ENCODE results near the gene ABLIM1.

- TF ChIP-seq, protein P1, sequence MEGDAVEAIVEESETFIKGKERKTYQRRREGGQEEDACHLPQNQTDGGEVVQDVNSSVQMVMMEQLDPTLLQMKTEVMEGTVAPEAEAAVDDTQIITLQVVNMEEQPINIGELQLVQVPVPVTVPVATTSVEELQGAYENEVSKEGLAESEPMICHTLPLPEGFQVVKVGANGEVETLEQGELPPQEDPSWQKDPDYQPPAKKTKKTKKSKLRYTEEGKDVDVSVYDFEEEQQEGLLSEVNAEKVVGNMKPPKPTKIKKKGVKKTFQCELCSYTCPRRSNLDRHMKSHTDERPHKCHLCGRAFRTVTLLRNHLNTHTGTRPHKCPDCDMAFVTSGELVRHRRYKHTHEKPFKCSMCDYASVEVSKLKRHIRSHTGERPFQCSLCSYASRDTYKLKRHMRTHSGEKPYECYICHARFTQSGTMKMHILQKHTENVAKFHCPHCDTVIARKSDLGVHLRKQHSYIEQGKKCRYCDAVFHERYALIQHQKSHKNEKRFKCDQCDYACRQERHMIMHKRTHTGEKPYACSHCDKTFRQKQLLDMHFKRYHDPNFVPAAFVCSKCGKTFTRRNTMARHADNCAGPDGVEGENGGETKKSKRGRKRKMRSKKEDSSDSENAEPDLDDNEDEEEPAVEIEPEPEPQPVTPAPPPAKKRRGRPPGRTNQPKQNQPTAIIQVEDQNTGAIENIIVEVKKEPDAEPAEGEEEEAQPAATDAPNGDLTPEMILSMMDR (IDR thresholded peaks at IDR 0.05; ENCODE audit: poor library complexity, severe bottlenecking) = no peak
- TF ChIP-seq RAD21 (conservative IDR thresholded peaks at IDR 0.05) (no peak), POLR2AphosphoS5 (IDR thresholded peaks at IDR 0.05) (no peak), EZH2 (IDR thresholded peaks at IDR 0.05; ENCODE audit: borderline replicate concordance, insufficient read depth, low read length, poor library complexity, severe bottlenecking) (no peak), TAF1 (IDR thresholded peaks at IDR 0.05; ENCODE audit: low read depth) (no peak)
- TF ChIP-seq, protein P2, sequence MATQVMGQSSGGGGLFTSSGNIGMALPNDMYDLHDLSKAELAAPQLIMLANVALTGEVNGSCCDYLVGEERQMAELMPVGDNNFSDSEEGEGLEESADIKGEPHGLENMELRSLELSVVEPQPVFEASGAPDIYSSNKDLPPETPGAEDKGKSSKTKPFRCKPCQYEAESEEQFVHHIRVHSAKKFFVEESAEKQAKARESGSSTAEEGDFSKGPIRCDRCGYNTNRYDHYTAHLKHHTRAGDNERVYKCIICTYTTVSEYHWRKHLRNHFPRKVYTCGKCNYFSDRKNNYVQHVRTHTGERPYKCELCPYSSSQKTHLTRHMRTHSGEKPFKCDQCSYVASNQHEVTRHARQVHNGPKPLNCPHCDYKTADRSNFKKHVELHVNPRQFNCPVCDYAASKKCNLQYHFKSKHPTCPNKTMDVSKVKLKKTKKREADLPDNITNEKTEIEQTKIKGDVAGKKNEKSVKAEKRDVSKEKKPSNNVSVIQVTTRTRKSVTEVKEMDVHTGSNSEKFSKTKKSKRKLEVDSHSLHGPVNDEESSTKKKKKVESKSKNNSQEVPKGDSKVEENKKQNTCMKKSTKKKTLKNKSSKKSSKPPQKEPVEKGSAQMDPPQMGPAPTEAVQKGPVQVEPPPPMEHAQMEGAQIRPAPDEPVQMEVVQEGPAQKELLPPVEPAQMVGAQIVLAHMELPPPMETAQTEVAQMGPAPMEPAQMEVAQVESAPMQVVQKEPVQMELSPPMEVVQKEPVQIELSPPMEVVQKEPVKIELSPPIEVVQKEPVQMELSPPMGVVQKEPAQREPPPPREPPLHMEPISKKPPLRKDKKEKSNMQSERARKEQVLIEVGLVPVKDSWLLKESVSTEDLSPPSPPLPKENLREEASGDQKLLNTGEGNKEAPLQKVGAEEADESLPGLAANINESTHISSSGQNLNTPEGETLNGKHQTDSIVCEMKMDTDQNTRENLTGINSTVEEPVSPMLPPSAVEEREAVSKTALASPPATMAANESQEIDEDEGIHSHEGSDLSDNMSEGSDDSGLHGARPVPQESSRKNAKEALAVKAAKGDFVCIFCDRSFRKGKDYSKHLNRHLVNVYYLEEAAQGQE (IDR thresholded peaks at IDR 0.05; ENCODE audit: borderline replicate concordance) = no peak
Observed at GRCh38 chr10:114431414-114432135, 226.5 kb downstream of the ABLIM1 start.
